Fibroblast of upper back skin (primary cell): ENCODE measurements around the gene PPP1R1C.

Experiments used
- DNase-seq: peaks from one replicate; pipeline ENCODE4 v3.0.0-alpha.2; 2013

The PPP1R1C gene

DNA sequence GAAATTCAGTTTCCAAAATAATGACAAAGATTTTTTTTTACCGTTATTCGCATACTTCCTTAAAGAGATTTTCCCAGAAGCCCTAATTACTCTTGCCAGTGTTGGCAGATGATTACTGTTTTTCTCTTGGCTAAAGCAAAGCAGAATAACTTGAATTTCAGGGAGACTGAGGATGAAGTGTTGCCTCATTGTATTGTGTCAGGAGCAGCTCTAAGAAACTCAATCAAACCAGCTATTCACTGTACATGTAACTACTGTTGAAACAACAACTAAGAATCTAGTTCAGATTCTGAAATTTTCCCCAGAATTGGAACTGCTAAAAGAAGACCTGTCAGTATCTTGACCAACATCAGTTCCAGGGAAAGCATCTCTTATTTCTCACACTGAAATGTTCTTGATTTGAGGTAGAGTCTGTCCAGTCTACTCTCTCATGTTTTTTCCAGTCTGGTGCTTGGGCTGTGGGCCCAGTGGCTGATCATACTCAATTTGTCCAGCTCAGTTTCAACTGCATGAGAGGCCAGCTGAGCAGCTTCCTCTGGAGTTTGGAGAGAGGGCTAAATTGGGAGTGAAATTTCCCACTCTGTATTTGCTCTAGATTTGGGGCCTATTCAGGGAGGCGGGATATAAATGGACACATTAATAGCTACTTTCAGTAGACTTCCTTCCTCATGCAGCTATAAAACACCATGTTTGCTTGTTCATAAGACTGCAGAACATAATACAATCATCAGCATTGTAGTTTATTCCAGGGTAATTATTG, 78.5 kb downstream of the PPP1R1C start:
- no peak for DNase-seq

DNA sequence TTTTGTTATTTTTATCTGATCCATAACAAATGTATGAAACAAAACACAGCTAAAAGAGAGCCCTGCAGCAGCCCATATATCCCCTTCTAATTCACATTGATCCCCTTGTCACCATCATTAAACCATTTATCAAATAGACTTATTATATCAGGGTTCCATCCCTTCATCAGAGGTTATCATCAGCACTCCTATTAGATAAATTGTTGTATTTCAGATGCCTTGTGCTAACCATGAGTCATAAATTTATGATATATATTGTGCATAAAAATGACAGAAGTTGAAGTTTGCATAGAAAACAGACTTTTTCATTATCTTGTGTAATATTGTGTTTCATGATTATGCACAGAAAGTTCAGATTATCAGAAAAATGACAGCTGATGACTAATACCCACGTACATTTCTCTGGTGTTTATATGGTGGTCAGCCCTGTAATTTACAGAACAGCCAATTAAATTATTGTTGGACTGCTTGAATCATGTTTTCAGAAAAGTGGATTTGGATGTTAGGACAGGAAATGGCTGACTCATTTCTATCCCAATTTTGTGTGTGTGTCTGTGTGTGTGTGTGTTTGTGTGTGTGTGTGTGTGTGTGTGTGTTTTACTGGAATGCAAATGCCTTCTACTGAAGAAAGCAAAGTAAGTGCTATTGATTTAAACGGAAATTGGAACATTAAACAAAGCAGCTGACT, 80.9 kb downstream of the PPP1R1C start:
- peak; percentile 93 for DNase-seq

DNA sequence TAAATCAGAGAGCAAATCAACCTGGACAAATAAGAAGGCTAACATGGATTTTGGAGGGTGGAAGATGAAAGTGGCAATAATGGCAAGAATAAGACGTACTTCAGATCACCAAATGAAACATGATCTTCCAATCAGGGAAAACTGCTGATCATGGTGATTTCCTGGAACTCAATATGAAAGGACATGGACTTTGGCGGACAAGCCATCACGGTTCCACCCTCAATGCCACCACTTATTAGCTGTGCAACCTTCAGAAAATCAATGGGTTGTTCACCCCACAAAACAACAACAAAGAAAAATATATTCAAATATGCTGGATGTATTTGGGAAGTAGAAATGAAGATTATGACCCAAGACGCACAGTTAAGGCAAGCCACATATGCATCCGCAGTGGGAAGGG, 81.7 kb downstream of the PPP1R1C start:
- DNase-seq, result no peak

DNA sequence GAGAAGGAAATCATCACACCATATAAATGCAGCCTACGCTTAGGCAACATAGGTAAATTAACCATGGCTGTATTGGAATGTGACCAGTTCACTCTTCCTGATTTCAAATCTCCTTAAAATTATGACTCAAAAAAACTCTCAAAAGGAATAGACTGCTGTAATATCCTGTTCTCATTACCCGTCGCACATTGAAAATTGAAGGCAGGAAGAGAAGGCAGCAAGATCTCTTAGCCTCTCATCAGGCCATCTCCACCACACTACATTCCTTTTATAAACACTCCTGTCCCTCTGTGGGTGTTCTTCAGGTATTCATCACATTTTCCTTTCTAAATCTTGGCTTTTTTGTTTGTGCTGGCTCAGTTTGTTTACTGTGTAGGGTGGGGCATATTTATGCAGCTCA, 83.2 kb downstream of the PPP1R1C start:
- peak; percentile 28 for DNase-seq

GRCh38 chr2:182069416-182069815, 83.8 kb downstream of the PPP1R1C start:
- DNase-seq, result no peak

GRCh38 chr2:182069908-182070307, 84.3 kb downstream of the PPP1R1C start:
- no peak for DNase-seq

- no peak for DNase-seq
Measured at GRCh38 chr2:182070736-182071135, 85.1 kb downstream of the PPP1R1C start.

DNA sequence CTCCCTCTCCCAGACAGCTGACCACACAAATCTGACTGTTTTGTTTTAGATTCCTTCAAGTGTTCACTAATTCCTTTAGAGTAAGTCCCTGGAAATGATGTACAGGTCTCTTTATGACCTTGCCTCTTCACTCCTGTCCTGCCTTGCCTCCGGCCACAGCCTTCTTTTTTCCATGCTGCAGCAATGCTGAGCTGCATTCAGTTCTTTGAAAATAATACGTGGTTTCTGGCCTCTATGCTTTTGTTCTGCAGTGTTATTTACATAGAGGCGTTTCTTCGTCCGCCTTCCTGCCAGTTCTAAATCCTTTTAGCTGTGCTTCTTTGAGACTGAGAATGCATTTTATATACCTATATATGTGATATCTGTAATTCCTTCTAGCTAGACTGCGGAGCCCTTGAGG, 87.2 kb downstream of the PPP1R1C start:
- no peak for DNase-seq

- DNase-seq, result no peak
Measured at GRCh38 chr2:182073613-182074012, 88.0 kb downstream of the PPP1R1C start.

DNA sequence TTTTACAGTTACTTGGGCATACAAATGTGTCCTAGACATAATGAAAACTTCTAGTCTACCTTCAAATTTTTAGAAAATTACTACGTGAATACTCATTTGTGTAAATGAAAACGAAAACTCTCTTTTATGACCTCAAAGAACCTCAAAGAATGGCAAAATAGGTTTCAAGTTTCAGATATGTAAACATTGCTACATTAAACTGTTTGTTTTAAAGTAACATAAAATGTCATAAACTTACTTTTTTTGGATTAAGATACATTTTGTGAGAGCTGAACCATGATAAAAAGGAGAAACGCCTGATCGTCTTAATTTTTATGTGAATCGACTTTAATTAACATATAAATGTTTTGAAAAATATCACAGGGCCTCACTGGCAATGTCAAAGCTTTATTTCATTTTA, 91.4 kb downstream of the PPP1R1C start:
- DNase-seq, result no peak

DNA sequence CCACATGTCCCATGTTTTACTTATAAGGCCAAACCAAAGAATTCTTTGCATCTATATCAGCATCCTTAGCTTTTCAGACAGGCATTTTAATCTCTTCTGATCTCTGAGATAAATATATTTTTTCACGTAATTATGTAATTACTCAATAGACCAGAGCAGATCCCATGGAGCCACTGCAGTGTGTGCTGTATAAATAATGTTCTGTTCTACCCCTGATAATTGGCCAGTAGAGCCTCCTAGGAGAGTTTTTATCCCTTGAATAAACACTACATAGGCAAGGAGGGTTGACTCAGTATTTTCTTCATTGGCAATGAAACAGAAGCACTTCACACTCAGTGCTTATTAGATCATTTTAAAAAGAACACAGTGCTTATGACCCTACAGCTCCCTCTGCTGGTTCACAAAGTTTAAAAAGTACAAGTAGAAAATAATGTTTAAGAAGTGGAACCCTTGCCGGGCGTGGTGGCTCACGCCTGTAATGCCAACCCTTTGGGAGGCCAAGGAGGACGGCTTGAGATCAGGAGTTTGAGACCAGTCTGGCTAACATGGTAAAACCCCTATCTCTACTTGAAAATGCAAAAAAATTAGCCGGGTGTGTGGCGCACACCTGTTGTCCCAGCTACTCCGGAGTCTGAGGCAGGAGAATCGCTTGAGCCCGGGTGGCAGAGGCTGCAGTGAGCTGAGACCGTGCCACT, 91.9 kb downstream of the PPP1R1C start:
- peak; percentile 87 for DNase-seq

DNA sequence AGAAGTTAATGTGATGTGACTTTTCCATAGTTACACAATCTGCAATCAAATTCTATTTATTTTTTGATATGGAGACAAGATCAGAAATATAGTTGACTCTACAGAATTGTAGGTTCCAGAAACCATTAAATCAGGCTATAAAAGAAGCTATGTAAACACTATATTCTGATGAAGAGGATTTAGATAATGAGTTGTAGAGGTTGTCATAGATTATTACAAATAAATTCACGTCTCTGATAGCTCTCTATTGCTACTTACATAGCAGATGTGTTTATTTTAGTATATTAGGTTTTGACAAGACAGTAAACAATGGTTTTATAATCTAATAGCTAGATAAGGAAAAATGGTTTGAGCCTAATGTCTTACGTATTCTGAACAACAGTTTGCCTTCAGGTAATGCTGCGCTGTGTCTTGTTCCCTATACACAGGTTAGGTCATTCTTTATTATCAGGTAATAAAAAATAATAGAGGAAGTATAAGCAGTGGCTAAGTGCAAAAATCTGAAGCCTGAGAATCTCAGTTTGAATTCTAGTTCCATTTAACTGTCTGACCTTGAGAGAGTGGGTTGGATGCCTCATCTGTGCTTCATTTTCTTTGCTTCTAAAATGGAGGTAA, 93.4 kb downstream of the PPP1R1C start:
- DNase-seq, result no peak

DNA sequence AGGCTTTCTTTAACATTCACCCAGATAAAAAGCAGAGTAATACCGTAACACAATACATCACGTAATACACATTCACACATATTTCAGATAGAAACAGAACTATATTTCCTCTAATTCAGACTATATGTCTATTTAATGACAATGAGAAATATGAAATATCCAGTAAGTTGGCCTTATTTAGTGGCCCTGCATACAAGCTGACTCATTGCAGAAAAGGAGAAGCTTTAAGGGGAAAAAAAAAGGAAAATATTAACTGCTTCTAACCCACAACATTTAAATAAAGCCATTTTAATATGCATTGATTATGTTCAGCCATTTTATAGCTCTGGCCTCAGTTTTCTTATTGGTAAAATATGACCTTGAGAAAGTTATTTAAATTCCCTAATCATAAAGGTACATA, 94.8 kb downstream of the PPP1R1C start:
- no peak for DNase-seq

DNA sequence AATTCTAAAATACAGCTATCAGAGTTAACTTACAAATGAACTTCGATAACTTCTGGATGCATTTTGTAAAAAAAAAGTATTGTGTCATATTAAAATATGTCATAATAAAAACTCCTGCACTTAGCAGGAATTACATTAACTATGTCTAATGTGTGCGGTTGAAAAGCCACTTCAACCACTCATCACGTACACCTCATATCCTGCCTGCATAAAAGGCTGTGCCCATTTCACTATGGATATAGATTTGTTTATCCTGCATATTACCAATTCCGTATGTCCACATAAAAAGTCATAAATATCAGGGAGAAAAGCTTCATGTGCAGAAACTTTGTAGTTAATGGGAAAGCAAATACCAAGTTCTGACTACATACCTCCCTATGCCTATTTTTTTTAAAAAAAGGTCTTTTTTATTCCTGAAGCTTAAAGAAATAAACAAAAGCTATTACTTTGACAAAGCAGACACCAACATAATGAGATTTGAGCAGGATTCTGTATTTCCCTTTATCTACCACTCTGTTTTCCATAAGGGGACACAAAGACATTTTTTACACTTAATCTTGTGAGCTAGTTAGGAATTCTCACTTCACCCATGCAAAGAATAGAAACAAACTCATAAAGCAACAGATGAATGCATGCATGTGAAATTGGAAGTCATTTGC, 96.1 kb downstream of the PPP1R1C start:
- no peak for DNase-seq

GRCh38 chr2:182088681-182089320, 103.1 kb downstream of the PPP1R1C start:
- DNase-seq, result no peak

- no peak for DNase-seq
Measured at GRCh38 chr2:182090486-182090885, 104.8 kb downstream of the PPP1R1C start.

DNA sequence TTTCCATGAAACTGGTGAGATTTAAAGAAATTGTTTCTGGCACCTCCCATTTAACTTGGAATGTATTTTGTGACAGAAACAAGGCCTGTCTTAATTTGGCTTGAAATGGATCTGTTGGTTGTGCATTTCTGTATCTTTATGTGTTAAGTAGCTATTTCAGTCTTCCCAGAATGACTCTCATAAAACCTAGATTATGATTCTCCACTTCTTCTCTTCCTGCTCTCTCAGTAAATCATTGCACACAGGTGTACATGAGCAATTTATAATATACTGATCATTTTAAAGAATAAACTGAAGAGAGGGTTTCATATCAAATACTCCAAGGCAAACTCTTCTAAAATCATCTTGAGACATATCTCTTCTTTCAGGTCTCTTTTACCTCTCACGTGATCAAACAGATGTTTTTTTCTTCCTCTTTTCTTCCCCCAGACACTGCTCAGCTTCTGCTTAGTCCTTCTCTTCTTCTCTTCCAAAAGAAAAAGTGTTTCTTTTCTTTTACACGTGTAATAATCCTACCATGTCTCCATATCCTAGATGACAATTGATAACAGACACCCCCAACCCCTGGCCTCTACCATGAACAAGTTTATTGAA, 112.0 kb downstream of the PPP1R1C start:
- DNase-seq, result no peak

DNA sequence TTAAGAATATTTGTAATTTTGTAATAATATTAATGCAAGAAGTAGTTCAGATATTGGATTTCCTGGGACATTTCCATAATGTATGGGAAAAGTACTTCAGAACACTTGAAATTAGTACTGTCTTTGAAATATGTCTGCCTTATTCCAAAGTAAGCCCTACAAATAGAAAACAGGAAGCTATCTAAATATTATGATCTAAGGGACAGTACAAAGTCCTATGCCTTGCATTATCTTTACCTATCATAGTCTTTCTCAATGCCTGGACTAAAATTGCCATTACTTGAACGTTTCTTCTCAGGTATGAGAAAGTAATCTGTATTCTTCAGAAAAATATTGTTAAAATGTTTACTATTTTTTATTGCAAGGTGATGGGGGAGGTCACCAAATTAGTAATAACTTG, 113.0 kb downstream of the PPP1R1C start:
- DNase-seq, result no peak

GRCh38 chr2:182101263-182101662, 115.6 kb downstream of the PPP1R1C start:
- DNase-seq, result no peak

DNA sequence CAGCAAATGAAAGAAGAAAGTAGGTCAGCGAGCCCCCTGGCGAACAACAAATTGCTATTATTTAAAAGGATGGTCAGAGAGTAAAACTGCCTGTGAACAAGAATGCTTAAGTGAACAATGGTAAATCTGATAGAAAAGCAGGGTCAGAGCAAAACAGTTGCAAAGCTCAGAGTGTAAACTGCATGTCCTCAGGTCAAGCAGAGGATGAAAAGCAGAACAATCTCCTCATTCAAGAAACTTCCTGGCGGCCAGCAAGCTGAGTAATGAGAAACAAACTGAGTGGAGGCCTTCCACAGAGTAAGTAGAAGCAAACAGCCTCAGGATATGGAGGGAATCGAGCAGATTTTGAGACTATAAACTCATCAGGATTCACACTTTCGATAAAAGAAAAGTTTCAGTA, 117.9 kb downstream of the PPP1R1C start:
- DNase-seq, result no peak

DNA sequence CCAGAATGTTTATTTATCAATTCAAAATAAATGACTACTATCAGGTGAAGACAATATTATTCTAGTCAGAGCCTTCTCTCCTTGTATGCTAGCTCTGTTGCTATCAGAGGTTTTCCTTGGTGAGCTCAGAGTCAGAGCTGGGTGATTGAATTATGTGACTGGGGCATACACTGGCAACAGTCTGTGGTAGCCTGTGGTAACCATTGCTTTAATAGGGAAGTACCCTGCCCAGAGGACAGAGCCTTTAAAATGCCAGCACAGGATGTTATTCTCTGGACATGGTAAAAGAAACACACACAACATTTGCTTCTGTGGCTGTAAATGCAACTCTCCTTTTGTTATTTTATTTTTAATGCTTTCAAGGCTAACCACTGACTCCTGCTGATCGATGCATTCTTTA, 124.7 kb downstream of the PPP1R1C start:
- no peak for DNase-seq

DNA sequence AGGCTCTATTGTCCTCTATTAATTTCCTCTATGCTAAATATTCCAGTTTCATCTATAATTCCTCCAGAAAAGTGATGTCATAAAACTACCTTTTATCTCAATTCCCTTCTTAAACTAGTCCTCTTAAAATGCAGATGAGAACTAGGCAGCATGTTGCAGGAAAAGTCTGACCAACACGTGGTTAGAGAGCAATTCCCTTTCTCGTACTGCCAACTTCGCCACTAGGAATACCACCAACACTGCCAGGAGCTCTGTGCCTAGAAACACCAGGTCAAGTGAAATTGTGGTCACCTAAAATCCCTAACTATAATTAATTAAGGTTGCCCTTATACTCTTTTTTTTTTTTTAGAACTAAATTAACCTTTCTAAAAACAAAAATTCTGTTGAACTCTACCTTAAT, 127.7 kb downstream of the PPP1R1C start:
- DNase-seq, result no peak
